GM12891 (cell line): Measurements from ENCODE around the gene DUS3L.

Experiments
- DNase-seq: peaks from one replicate; pipeline ENCODE4 v3.0.0; 2011; ENCODE audit warnings: low spot score; ENCODE audit not compliant: insufficient read length
- FAIRE-seq: peaks from 2 replicates; lab custom pipeline; 2011; peaks lifted over from hg19 to GRCh38; lab: Jason Lieb, UNC
- PAX5 ChIP-seq: IDR thresholded peaks from 2 replicates; pipeline ENCODE4 v1.6.1; 2011; ENCODE audit warnings: low read length, moderate library complexity, mild to moderate bottlenecking; ENCODE audit not compliant: insufficient read depth, severe bottlenecking
- POLR2A ChIP-seq: IDR thresholded peaks from 2 replicates; pipeline ENCODE4 v1.6.1; 2011; ENCODE audit warnings: low read depth, low read length, control low read depth
- POLR2AphosphoS5 ChIP-seq: IDR thresholded peaks from 2 replicates; pipeline ENCODE4 v1.6.1; 2011; ENCODE audit warnings: low read depth, low read length, control low read depth
- POU2F2 ChIP-seq: IDR thresholded peaks from 2 replicates; pipeline ENCODE4 v1.6.1; 2011; ENCODE audit warnings: low read depth, mild to moderate bottlenecking, control low read depth, low read length, moderate library complexity
- SPI1 ChIP-seq: IDR thresholded peaks from 2 replicates; pipeline ENCODE4 v1.6.1; 2011; ENCODE audit warnings: low read depth, low read length, control low read depth
- TAF1 ChIP-seq: IDR thresholded peaks from 2 replicates; pipeline ENCODE4 v1.6.1; 2011; ENCODE audit warnings: low read depth, low read length, control low read depth

The DUS3L gene

GRCh38 chr19:5822181-5822844 is 31.4 kb upstream of the DUS3L start:
- no peak for FAIRE-seq
- DNase-seq = no peak
- TF ChIP-seq POLR2A (no peak), TAF1 (no peak), POU2F2 (no peak), PAX5 (no peak), SPI1 (no peak), POLR2AphosphoS5 (no peak)

DNA sequence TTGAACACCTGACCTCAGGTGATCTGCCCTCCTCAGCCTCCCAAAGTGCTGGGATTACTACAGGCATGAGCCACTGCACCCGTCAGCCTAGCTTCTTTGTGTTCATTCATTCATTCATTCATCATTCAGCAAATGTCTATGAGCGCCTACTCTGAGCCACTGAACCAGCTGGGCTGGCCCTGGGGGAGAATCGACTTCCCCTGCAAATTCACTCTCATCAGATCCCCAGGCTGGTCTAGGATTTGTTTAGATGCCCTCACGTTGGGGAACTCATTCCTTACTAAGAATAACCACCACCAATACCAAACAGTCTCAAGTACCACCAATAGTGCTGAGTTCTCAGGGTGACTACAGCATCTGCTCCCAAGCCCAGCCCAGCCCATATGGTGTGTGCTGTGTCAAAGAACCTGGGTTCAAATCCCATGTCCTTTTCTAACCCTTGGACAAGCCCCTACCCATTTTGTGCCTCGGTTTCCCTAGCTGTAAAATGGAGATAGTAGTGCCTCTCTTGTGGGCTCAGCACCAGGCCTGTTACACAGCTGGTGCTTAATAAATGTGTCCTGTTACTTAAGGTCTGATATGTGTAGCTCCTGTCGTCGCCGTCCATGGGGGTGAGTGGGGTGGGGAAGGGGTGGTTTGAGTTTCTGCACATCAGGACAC is 30.7 kb upstream of the DUS3L start:
- FAIRE-seq = no peak
- TF ChIP-seq PAX5 = no peak
- TF ChIP-seq POLR2AphosphoS5 = no peak
- no peak for TF ChIP-seq POU2F2
- no peak for TF ChIP-seq POLR2A
- TF ChIP-seq TAF1 = no peak
- TF ChIP-seq SPI1 = no peak
- DNase-seq = no peak

DNA sequence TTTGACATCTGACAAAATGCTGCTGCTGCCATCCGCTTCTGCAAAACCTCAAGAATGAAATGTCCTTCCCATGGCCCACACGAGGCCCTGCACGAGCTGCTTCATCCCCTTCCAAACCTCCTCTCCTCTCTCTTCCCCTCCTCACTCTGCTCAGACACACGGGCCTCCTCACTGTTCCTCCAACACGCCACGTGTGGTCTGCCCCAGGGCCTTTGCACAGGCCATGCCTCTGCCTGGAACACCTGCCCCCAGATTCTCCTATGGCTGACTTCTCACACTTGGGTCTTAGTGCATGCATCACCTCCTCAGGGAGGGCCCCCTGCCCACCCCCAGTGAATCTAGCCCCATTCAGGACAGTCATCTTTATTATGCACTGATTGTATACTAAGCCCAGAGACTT is 29.8 kb upstream of the DUS3L start:
- no peak for DNase-seq
- TF ChIP-seq POLR2A = no peak
- TF ChIP-seq TAF1 = no peak
- TF ChIP-seq POLR2AphosphoS5 = no peak
- no peak for TF ChIP-seq POU2F2
- TF ChIP-seq PAX5 = no peak
- TF ChIP-seq SPI1 = no peak
- no peak for FAIRE-seq

DNA sequence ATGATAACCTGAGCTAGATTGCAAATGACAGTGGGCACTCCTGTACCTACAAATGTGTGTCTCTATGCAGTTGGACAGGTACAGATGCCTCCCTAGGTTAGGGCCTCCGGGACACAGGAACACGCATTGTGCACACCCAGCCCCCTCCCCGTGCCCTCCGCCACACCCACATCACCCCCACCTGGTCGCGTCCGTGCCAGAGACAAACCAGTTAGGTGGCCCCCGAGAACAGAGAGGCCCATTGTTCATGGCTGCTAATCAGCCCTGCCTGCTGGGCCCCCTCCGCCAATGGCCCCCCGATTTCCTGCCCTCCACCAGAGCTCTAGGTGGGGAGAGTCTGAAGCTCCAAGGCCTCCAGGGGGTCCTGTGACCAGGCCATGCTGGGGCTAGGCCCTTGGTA is 27.6 kb upstream of the DUS3L start:
- DNase-seq = no peak
- no peak for FAIRE-seq
- TF ChIP-seq POLR2A (no peak), POLR2AphosphoS5 (no peak), TAF1 (no peak), POU2F2 (no peak), SPI1 (no peak), PAX5 (no peak)

- DNase-seq = no peak
- FAIRE-seq = no peak
- no peak for TF ChIP-seq POU2F2
- TF ChIP-seq SPI1 = no peak
- TF ChIP-seq PAX5 = no peak
- TF ChIP-seq POLR2A = no peak
- TF ChIP-seq POLR2AphosphoS5 = no peak
- no peak for TF ChIP-seq TAF1
Observed at GRCh38 chr19:5817218-5817617, 26.3 kb upstream of the DUS3L start.

DNA sequence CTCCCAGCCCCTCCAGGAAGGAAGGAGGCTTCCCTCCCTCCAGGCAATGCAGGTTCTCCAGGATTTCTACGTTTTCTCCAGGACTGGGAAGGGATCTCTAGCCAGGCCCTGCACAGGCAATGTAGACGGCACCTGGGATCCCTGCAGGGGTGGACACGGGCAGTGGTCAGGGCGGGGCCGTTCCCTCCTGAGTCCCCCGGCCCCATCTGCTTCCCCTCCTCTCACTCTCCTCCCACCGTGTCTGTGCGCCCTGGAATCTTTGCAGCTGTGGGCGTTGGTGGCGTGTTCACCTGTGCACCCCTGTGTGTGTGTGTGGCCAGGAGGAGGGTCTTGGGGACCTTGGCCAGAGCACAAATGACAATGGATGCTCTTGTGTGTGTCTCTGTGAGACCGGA is 23.9 kb upstream of the DUS3L start:
- DNase-seq = no peak
- FAIRE-seq = no peak
- TF ChIP-seq POLR2A (no peak), POU2F2 (no peak), POLR2AphosphoS5 (no peak), PAX5 (no peak), TAF1 (no peak), SPI1 (no peak)

DNA sequence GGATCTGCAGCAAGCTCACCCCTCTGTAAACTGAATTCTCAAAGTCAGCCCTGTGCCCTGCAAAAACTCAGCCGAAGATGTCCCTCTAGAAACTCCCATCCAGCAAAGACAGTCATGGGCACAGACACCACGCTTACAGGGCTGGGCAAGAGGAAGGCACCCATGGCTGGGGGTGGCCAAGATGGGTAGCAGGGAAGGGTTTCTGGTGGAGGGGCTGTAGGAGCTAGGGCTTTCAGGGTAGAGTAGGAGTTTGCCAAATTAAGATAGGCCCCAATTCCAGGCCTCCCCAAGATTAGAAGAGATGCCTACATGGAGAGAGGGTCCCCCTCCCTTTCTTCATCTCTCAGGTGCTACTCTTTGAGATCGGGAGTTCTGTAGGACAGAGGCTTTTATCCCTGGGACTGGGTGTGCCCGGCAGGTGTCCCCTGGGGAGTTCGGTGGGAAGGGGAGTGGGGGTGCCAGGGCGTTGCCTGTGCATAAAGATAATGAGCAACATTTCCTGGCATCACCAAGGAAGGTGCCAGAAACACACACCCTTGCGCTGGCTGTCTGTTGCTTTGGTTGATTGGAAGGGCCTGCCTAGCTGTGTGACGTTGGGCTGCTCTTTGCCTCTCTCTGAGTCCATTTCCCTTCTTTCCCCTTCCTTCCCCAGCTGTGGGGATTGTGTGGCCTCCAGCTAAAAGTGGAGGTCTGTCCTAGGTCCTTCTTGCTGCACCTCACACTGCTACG is 23.3 kb upstream of the DUS3L start:
- DNase-seq (no peak), FAIRE-seq (no peak)
- TF ChIP-seq POLR2A (no peak), POLR2AphosphoS5 (no peak), TAF1 (no peak), POU2F2 (no peak), SPI1 (no peak), PAX5 (no peak)

- no peak for TF ChIP-seq POLR2AphosphoS5
- no peak for TF ChIP-seq POLR2A
- TF ChIP-seq SPI1 = no peak
- no peak for TF ChIP-seq PAX5
- no peak for TF ChIP-seq TAF1
- no peak for TF ChIP-seq POU2F2
- FAIRE-seq = no peak
Observed at GRCh38 chr19:5811117-5811516, 20.2 kb upstream of the DUS3L start.

DNA sequence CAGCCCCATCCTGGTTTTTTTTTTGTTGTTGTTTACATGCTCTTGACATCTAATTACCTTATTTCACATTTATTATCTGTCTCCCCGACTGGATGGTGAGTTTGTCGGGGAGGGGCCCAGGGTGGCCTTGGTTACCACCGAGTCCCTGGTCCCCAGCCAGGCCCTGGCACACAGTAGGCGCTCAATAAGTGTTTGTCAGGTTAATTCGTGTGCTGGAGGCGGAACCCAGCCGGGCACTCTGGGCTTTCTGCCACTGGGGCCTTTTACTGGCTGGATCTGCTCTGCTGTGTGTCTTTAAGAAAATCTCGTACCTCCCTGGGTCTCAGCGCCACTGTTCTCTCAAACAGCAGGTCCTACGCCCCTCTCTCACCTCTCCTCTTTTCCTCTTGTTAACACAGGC is 18.5 kb upstream of the DUS3L start:
- DNase-seq (no peak), FAIRE-seq (no peak)
- TF ChIP-seq PAX5 = no peak
- no peak for TF ChIP-seq SPI1
- no peak for TF ChIP-seq TAF1
- no peak for TF ChIP-seq POLR2AphosphoS5

More at GRCh38 chr19:5811117-5811516, 20.2 kb upstream of the DUS3L start:
- no peak for DNase-seq
